WERI-Rb-1 (cell line): Measurements from ENCODE around the gene ITPK1.

ENCODE experiments used
- DNase-seq: peaks from one replicate; pipeline ENCODE4 v3.0.0-alpha.2; 2020
- H3K27ac ChIP-seq: fragments of 250-450 bp; sonication (Bioruptor Pico); 2 replicates; pipeline ENCODE4 v1.5.1; 2020; ENCODE audit warnings: mild to moderate bottlenecking, moderate library complexity
- H3K27me3 ChIP-seq: fragments of 250-450 bp; sonication (Bioruptor Pico); 2 replicates; pipeline ENCODE4 v1.5.1; 2021; ENCODE audit warnings: mild to moderate bottlenecking, low read depth, moderate library complexity; ENCODE audit not compliant: insufficient read depth, severe bottlenecking
- H3K36me3 ChIP-seq: fragments of 250-450 bp; sonication (Bioruptor Pico); 2 replicates; pipeline ENCODE4 v1.5.1; 2020; ENCODE audit warnings: mild to moderate bottlenecking, moderate library complexity
- H3K4me3 ChIP-seq: 2 replicates; pipeline ENCODE4 v1.5.1; 2011; ENCODE audit warnings: low read depth, mild to moderate bottlenecking, control low read depth, low read length
- H3K9me3 ChIP-seq: fragments of 250-450 bp; sonication (Bioruptor Pico); 2 replicates; pipeline ENCODE4 v1.5.1; 2021; ENCODE audit warnings: mild to moderate bottlenecking, moderate library complexity; ENCODE audit not compliant: severe bottlenecking
- TF ChIP-seq, protein P1 (sequence below): IDR thresholded peaks from 2 replicates; pipeline ENCODE4 v1.5.1; 2011; ENCODE audit warnings: low read depth, mild to moderate bottlenecking, control low read depth, inconsistent platforms, low read length

ITPK1 gene

DNA sequence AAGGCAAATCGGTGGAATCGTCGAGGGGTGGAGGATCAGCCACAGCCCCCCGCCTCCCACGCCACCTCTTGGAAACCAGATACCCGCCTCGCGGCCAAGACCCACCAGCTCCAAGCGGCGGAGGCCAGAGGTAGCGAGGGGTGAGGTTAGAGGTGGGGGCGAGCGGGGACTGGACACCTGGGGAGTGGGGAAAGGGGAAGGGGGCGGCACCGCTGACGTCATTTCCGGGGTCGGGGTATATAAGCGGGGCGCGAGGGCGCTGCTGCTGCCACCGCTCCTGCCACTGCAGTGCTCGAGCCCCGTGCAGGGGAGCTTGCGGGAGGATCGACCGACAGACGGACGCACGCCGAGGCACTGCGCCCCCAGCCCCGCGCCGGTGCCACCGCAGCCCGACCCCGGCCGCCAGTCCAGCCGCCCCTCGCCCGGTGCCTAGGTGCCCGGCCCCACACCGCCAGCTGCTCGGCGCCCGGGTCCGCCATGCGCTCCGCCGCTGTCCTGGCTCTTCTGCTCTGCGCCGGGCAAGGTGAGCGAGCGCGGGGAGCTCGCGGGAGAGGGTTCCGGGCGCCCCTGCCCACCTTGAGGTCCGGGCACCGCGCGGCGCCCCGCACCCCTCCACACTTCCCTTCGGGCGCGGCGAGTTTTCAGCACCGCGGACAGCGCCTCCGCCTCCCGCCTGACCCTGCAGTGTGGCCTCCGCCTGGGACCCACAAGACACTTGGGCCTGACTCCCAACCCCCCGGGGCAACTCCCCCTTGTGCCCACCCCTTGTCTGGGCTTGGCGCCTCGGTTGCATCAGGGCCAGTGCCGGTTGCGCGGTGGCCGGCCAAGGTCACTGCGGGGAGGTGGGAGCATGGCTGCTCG lies 192.6 kb downstream of the ITPK1 start, which contains the start of gene CHGA:
Gene CHGA, plus strand, starts transcription at position 268 of the 861 bp plus-strand sequence. Its CDS starts 210 bp downstream, at position 478.
- H3K4me3 ChIP-seq = peak within 1 kb of the TSS; percentile 81
- H3K27ac ChIP-seq = peak within 1 kb of the TSS; percentile 84
- peak; percentile 93 for DNase-seq

DNA sequence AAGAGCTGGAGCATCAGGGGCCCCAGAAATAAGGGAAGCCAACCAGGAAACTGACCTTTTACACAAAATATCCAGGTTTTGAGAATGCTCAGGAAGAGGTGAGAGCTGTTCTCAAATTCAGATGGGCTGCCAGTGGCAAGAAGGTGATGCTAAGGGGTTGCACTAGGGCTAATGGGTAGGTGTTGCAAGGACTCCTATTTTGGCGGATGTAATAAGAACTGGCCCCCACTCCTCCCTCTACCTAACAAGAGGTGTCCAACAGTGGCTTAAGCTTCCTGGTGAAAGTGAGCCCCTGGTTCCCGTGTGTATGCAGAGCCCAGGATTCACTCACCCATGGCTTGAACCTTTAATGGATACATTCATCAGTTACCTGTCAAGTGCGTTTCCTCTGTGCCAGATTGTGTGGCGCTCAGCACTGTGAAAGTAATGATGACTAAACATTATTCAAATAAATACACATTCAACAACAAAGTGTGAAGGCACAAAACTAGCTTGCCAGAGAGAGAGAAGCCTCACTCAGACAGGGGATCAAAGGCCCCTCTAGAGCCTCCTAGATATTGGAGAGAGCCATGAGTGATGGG lies 193.5 kb downstream of the ITPK1 start:
- H3K36me3 ChIP-seq = peaks cover 17% of the 10 kb centered on the region
- TF ChIP-seq, protein P1, sequence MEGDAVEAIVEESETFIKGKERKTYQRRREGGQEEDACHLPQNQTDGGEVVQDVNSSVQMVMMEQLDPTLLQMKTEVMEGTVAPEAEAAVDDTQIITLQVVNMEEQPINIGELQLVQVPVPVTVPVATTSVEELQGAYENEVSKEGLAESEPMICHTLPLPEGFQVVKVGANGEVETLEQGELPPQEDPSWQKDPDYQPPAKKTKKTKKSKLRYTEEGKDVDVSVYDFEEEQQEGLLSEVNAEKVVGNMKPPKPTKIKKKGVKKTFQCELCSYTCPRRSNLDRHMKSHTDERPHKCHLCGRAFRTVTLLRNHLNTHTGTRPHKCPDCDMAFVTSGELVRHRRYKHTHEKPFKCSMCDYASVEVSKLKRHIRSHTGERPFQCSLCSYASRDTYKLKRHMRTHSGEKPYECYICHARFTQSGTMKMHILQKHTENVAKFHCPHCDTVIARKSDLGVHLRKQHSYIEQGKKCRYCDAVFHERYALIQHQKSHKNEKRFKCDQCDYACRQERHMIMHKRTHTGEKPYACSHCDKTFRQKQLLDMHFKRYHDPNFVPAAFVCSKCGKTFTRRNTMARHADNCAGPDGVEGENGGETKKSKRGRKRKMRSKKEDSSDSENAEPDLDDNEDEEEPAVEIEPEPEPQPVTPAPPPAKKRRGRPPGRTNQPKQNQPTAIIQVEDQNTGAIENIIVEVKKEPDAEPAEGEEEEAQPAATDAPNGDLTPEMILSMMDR = no peak
- H3K27ac ChIP-seq = peak overlapping the region; percentile 84
- DNase-seq = peak; percentile 36
- no peaks in the 10 kb centered on the region for H3K9me3 ChIP-seq
- H3K4me3 ChIP-seq = peak overlapping the region; percentile 81
- H3K27me3 ChIP-seq = no peaks in the 10 kb centered on the region

More for the DNA sequence above, 192.6 kb downstream of the ITPK1 start, which contains the start of gene CHGA:
- Histone ChIP-seq H3K27me3 (no peaks in the 10 kb centered on the region), H3K36me3 (peaks cover 26% of the 10 kb centered on the region), H3K9me3 (no peaks in the 10 kb centered on the region)
- TF ChIP-seq, protein P1 = no peak

DNA sequence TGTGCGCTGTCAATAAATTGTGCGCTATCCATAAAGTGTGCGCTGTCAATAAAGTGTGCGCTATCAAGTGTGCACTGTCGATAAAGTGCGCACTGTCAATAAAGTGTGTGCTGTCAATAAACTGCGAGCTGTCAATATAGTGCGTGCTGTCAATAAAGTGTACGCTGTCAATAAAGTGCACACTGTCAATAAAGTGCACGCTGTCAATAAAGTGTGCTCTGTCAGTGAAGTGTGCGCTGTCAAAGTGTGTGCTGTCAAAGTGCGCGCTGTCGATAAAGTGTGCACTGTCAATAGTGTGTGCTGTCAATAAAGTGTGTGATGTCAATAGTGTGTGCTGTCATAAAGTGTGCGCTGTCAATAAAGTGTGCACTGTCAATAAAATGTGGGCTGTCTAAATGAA lies 195.7 kb downstream of the ITPK1 start:
- TF ChIP-seq, protein P1 = no peak
- no peaks in the 10 kb centered on the region; the same call in 1 of the 2 replicates for H3K36me3 ChIP-seq
- H3K27ac ChIP-seq = no peak overlapping the region
- no peak overlapping the region for H3K4me3 ChIP-seq
- DNase-seq = no peak
- no peaks in the 10 kb centered on the region for H3K9me3 ChIP-seq
- H3K27me3 ChIP-seq = no peaks in the 10 kb centered on the region

DNA sequence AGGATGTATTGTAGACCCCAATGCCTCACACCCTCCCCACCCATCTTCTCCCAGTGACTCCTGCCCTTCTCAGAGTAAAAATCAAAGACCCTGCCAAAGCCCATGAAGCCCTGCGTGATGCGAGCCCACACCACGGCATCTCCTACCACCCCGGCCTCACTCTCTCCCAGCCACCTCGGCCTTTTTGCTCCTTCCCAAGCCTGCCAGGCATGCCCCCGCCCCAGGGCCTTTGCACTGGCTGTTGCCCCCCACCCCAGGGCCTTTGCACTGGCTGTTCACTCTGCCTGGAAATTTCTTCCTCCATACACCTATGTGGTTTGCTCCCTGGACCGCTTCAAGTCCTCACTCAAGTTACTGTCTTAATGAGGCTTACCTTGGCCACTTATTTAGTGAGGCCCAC lies 197.8 kb downstream of the ITPK1 start:
- no peak for DNase-seq
- no peak overlapping the region for H3K4me3 ChIP-seq
- H3K27ac ChIP-seq = no peak overlapping the region
- no peaks in the 10 kb centered on the region for H3K9me3 ChIP-seq
- H3K36me3 ChIP-seq = no peaks in the 10 kb centered on the region
- H3K27me3 ChIP-seq = no peaks in the 10 kb centered on the region
- TF ChIP-seq, protein P1 = no peak

DNA sequence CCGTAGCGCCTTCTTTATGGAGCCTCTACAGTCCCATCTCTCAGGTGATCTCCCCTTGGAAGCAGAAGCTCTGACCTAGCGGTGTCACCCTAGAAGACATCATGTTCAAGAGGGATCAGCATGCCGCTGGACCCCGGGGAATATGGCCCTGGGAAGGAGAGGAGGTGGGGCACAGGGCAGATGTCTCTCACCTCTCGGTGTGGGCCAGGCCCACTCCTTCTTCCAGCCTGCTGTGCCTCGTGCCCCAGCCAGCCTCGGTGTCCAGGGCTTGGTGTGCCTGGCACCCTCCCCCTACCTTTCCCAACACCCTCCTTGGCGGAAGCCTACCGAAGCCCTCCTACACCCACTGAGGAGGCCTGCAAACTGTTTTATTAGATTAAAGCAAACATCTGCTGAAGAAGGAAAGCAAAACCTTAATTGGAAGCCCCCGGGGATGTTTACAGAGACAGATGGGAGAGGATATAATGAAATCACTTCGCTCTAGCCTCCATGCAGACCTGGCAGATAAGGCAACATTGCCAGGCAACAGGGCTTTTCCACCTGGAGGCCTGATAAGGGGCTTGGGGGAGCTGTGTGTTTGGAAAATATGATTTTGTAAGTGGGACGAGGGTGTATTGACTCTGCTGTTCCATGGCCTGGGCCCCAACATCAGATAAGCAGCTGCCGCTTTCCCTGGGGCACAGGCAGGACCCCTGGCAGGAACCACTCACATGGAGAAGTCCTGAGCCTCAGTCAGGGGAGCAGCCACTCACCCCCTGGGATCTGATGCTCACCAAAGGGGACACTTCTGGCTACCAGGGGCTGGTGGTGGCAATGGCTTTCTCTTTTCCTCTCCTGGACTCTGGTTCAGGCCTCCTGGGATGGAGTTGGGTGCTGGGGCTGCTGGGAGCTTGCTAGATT lies 198.4 kb downstream of the ITPK1 start:
- H3K4me3 ChIP-seq = no peak overlapping the region
- H3K36me3 ChIP-seq = no peaks in the 10 kb centered on the region
- H3K27me3 ChIP-seq = no peaks in the 10 kb centered on the region
- no peak overlapping the region for H3K27ac ChIP-seq
- no peak for DNase-seq
- H3K9me3 ChIP-seq = peaks cover 2% of the 10 kb centered on the region
- TF ChIP-seq, protein P1 = no peak
